K562 (cell line): ENCODE data around the gene DNAJC6. TPM values are rescaled to one million over a fixed set of nuclear protein-coding genes. Genes with fewer than 3 reads are reported as not detected.

Experiments
- ARID1B ChIP-seq: fragments of 450-650 bp; IDR thresholded peaks from 2 replicates; pipeline ENCODE4 v1.6.1; 2016; ENCODE audit warnings: antibody characterized with exemption, mild to moderate bottlenecking, inconsistent platforms
- ARNT ChIP-seq, 2 experiments: fragments of 450-650 bp; IDR thresholded peaks; 2 replicates each; pipeline ENCODE4 v1.6.1; 2016; ENCODE audit warnings: mild to moderate bottlenecking in 1 of 2
- FOXK1 ChIP-seq: sonication (generic); formaldehyde crosslinking; IDR thresholded peaks from 2 replicates; pipeline ENCODE4 v1.8.0; 2022; ENCODE audit warnings: missing genetic modification reagents, mild to moderate bottlenecking, borderline replicate concordance
- KAT2B ChIP-seq: IDR thresholded peaks from one replicate; pipeline ENCODE4 v1.6.1; 2012; ENCODE audit warnings: low read depth, mild to moderate bottlenecking, control low read depth, inconsistent platforms, low read length, moderate library complexity
- MTA3 ChIP-seq: fragments of 450-650 bp; formaldehyde crosslinking; IDR thresholded peaks from 2 replicates; pipeline ENCODE4 v1.6.1; 2017; ENCODE audit warnings: mild to moderate bottlenecking, borderline replicate concordance
- SMAD3 ChIP-seq: fragments of 450-650 bp; formaldehyde crosslinking; conservative IDR thresholded peaks from 2 replicates; pipeline ENCODE4 v1.4.0; 2020; ENCODE audit warnings: mild to moderate bottlenecking
- TAF1 ChIP-seq: IDR thresholded peaks from 2 replicates; pipeline ENCODE4 v1.6.1; 2011; ENCODE audit warnings: mild to moderate bottlenecking, low read length, moderate library complexity; ENCODE audit not compliant: insufficient read depth, control insufficient read depth, severe bottlenecking; ENCODE audit errors: extremely low read depth
- TOE1 ChIP-seq, 2 experiments: fragments of 450-650 bp in 1 of 2; sonication (generic) in 1 of 2; formaldehyde crosslinking in 1 of 2; IDR thresholded peaks; 2 replicates each; pipeline versions ENCODE4 v1.7.1 to v1.8.0; 2016 to 2022; ENCODE audit warnings: borderline replicate concordance in 2 of 2, mild to moderate bottlenecking in 2 of 2, antibody characterized with exemption in 1 of 2, inconsistent platforms in 1 of 2, low read depth in 1 of 2, missing genetic modification reagents in 1 of 2, moderate library complexity in 1 of 2
- ZNF133 ChIP-seq: fragments of 250-450 bp; sonication (Bioruptor Pico); IDR thresholded peaks from 2 replicates; pipeline ENCODE4 v1.4.0; 2020; ENCODE audit warnings: mild to moderate bottlenecking
- ZNF143 ChIP-seq: sonication (generic); formaldehyde crosslinking; IDR thresholded peaks from 2 replicates; pipeline ENCODE4 v1.9.0; 2022; ENCODE audit warnings: mild to moderate bottlenecking, missing genetic modification reagents
- polyA plus RNA-seq, 8 experiments: library from polyadenylated mRNA; depleted of rRNA in 4 of 8; stranded (reverse) in 5 of 8; unstranded in 3 of 8; fragments of >200 nt; fragmentation: Nextera tagmentation in 2 of 8; fragmentation: Illumina TruSeq in 1 of 8; extraction: Ambion mirVana in 2 of 8; extraction: Trizol in 1 of 8; gene quantifications; 2 replicates each; pipeline versions ENCODE4 v1.2.1 to v1.2.3, GENCODE V29; 2011 to 2014; ENCODE audit warnings: inconsistent platforms in 1 of 8, missing spikeins in 1 of 8
- total RNA-seq, 7 experiments: library from RNA; depleted of rRNA in 6 of 7; stranded (reverse); fragments of >200 nt in 6 of 7; fragmentation: Illumina TruSeq in 2 of 7; extraction: Trizol in 2 of 7; gene quantifications; 2 replicates each; pipeline versions ENCODE4 v1.2.1 to v1.2.3, GENCODE V29; 2011 to 2021; ENCODE audit warnings: low replicate concordance in 1 of 7
- TF ChIP-seq, protein P1 (sequence below): fragments of 450-650 bp; IDR thresholded peaks from 2 replicates; pipeline ENCODE4 v1.6.1; 2016; ENCODE audit warnings: antibody characterized with exemption
- TF ChIP-seq, protein P2 (sequence below), 3 experiments: IDR thresholded peaks in 2 of 3; conservative IDR thresholded peaks in 1 of 3; 2 replicates each; pipeline ENCODE4 v1.5.1; 2011 to 2012; ENCODE audit warnings: low read length in 3 of 3, mild to moderate bottlenecking in 3 of 3, control low read depth in 2 of 3, improper control_type of control experiment in 1 of 3, inconsistent platforms in 1 of 3, low read depth in 1 of 3, mixed read lengths in 1 of 3, moderate library complexity in 1 of 3; ENCODE audit not compliant: insufficient read depth in 2 of 3

DNAJC6 gene
- total and polyA plus RNA-seq, 9 of the 15 experiments (the other 6 are each of a cell fraction or from before 2014, with no cell fraction given) = 6.7 to 78.7 (median 28.0) TPM

DNA sequence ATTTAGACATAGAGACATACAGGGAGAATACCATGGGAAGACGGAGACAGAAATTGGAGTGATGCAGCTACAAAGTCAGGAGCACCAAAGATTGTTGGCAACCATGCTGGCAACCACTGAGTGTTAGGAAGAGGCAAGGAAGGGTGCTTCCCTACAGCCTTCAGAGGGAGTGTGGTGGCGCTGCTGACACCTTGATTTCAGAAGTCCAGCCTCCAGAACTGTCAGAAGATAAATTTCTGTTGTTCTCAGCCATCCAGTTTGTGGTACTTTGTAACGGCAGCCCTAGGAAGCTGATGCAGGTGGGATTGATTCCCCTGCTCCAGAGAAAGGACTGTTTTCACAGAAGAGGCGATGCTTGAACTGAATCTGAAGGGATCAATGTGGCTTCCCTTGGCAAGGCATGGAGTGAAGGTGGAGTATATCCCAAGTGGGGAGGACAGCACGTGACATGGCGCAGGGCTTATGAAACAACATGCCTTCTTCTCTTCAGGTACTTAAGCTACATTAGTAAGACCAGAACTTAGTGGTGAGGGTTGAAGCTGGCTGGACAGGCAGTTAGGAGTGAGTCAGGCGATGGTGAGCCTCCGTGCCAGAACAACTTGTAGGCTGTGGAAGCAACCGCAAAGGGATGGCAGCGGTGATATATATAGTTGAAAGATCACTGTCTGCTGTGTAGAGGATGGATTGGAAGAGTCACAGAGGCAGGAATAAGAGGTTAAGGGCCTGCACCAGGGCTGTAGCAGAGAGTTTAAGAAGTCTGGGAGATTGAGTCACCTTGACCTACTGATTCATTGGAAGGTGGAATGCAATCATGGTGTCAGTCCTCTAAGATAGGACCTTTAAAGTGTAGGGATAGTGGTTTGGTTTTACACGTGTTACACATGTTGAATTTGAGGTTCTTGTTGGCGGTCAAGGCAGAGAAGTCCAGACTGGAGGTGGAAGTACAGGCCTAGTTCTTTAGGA, 113.2 kb downstream of the DNAJC6 start (continued):
- TF ChIP-seq, protein P1, sequence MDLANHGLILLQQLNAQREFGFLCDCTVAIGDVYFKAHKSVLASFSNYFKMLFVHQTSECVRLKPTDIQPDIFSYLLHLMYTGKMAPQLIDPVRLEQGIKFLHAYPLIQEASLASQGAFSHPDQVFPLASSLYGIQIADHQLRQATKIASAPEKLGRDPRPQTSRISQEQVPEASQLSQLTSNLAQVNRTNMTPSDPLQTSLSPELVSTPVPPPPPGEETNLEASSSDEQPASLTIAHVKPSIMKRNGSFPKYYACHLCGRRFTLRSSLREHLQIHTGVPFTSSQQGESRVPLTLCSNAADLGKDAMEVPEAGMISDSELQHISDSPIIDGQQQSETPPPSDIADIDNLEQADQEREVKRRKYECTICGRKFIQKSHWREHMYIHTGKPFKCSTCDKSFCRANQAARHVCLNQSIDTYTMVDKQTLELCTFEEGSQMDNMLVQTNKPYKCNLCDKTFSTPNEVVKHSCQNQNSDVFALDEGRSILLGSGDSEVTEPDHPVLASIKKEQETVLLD = no peak
- TF ChIP-seq KAT2B (no peak), ZNF133 (CRISPR knock-in tag) (no peak), MTA3 (0 out of 2 replicates have a peak, but pooled peaks have one; percentile 48), ZNF143 (CRISPR knock-in tag) (no peak), TAF1 (peak; percentile 29), FOXK1 (no peak), SMAD3 (CRISPR knock-in tag) (no peak), ARID1B (no peak), TOE1 (IDR thresholded peaks at IDR 0.05; ENCODE audit: borderline replicate concordance) (peak; percentile 68; the same call in 1 of the 2 replicates), TOE1 (CRISPR knock-in tag; IDR thresholded peaks at IDR 0.05; ENCODE audit: borderline replicate concordance, low read depth) (no peak), ARNT (IDR thresholded peaks at IDR 0.05) (no peak)
- TF ChIP-seq, protein P2, sequence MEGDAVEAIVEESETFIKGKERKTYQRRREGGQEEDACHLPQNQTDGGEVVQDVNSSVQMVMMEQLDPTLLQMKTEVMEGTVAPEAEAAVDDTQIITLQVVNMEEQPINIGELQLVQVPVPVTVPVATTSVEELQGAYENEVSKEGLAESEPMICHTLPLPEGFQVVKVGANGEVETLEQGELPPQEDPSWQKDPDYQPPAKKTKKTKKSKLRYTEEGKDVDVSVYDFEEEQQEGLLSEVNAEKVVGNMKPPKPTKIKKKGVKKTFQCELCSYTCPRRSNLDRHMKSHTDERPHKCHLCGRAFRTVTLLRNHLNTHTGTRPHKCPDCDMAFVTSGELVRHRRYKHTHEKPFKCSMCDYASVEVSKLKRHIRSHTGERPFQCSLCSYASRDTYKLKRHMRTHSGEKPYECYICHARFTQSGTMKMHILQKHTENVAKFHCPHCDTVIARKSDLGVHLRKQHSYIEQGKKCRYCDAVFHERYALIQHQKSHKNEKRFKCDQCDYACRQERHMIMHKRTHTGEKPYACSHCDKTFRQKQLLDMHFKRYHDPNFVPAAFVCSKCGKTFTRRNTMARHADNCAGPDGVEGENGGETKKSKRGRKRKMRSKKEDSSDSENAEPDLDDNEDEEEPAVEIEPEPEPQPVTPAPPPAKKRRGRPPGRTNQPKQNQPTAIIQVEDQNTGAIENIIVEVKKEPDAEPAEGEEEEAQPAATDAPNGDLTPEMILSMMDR (IDR thresholded peaks at IDR 0.05 in 2 of 3, conservative IDR thresholded peaks at IDR 0.05 in 1 of 3; ENCODE audit: insufficient read depth in 2 of 3, low read depth in 1 of 3, low read length in 3 of 3) = peak; percentile 23 to 49 (median 47); a peak in 4 of 6 replicates
